ENCODE data around the gene CRCP.
A peak's percentile ranks its signal among the peaks of the same experiment; 100 is the strongest.

Gene CRCP

GRCh38 chr7:66182920-66183319 lies 68.3 kb downstream of the CRCP start:
- no peak for TF ChIP-seq CTCF (IDR thresholded peaks at IDR 0.05; ENCODE audit: low read depth, low read length)
- no peak for DNase-seq (ENCODE audit: extremely low read depth, low read depth)

GRCh38 chr7:66183700-66184099 lies 69.1 kb downstream of the CRCP start:
- peak; percentile 76 for DNase-seq (ENCODE audit: extremely low read depth, low read depth)
- TF ChIP-seq CTCF (IDR thresholded peaks at IDR 0.05; ENCODE audit: low read depth, low read length): no peak

GRCh38 chr7:66185680-66186187 lies 71.1 kb downstream of the CRCP start:
- TF ChIP-seq CTCF (IDR thresholded peaks at IDR 0.05; ENCODE audit: low read depth, low read length): no peak
- DNase-seq (ENCODE audit: extremely low read depth, low read depth): no peak

- no peak for DNase-seq (ENCODE audit: extremely low read depth, low read depth)
- TF ChIP-seq CTCF (IDR thresholded peaks at IDR 0.05; ENCODE audit: low read depth, low read length): no peak
Observed at GRCh38 chr7:66186991-66187390, 72.3 kb downstream of the CRCP start.

GRCh38 chr7:66187905-66188304 lies 73.3 kb downstream of the CRCP start:
- no peak for TF ChIP-seq CTCF (IDR thresholded peaks at IDR 0.05; ENCODE audit: low read depth, low read length)
- DNase-seq (ENCODE audit: extremely low read depth, low read depth): peak; percentile 73

GRCh38 chr7:66188645-66189044 lies 74.0 kb downstream of the CRCP start:
- DNase-seq (ENCODE audit: extremely low read depth, low read depth): no peak
- no peak for TF ChIP-seq CTCF (IDR thresholded peaks at IDR 0.05; ENCODE audit: low read depth, low read length)

GRCh38 chr7:66189695-66190503 lies 75.3 kb downstream of the CRCP start:
- DNase-seq (ENCODE audit: extremely low read depth, low read depth): no peak
- no peak for TF ChIP-seq CTCF (IDR thresholded peaks at IDR 0.05; ENCODE audit: low read depth, low read length)
